DMS79 (cell line): ENCODE data around the gene GPR107.
"Not testable (repeated sequence)": the region's sequence is repeated elsewhere in the genome, so short reads cannot be mapped to it uniquely, and the experiment has no call there.

Experiments used
- DNase-seq: peaks from one replicate; lab custom pipeline; 2025; lab: John Stamatoyannopoulos, UW

The GPR107 gene

DNA sequence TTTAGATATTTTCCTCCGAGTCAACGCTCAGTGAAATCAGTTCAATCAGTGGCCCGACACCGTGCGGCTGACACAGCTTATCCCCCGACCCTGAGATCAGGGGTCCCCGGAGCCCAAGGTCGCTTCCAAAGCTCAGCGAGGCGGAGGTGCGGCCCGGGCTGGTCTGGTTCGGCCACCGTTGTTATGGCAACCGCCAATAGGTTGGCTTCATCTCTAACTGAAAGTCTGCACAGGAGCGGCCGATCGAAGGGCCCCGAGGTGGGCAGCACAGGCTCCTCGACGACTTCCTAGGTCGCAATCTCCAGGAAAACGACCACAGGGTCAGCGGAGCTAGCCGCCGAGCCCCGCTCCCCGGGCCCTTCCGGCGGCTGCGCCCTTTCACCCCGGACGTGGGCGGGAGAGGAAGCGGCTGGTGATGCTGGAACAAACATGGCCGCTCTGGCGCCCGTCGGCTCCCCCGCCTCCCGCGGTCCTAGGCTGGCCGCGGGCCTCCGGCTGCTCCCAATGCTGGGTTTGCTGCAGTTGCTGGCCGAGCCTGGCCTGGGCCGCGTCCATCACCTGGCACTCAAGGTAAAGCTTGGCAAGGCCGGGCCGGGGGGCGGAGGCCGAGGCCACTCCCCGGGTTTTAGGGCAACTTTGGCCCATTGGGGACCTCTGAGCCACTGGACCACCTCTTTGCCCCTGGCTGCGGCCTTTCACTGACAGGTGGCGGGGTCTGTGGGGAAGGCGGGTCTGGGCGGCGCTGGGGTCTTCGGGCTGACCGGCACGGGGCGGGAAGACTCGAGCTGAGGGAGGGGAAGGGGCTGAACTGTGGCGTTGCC, at the start of gene GPR107:
Gene GPR107 (plus strand): TSS at position 403 of the 821 bp plus-strand sequence. CDS start 27 bp downstream, at position 430.
- peak; percentile 57 for DNase-seq

DNA sequence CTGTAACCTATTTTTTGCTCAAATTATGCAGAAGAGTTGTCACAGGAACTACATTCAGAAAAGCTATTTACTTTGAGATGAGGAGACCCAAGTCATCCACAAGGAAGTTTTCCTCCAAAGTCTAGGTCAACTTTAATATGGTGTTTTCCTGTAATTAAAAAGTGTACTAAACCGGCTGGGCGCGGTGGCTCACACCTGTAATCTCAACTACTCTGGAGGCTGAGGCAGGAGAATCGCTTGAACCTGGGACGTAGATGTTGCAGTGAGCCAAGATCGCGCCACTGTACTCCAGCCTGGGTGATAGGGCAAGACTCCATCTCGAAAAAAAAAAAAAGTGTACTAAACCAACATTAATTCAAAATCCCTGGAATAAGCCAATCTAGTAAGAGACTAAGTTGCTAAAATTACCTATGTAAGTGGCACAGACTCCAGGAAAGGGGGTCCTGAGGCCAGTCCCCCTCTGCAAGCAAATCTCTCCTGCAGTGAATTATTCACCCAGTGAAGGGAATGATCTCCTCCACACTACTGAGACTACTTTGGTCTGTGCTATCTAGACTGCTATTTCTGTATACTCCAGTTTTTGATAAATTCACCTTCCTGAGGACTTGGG, 49.7 kb upstream of the GPR107 start:
- DNase-seq, result no peak

DNA sequence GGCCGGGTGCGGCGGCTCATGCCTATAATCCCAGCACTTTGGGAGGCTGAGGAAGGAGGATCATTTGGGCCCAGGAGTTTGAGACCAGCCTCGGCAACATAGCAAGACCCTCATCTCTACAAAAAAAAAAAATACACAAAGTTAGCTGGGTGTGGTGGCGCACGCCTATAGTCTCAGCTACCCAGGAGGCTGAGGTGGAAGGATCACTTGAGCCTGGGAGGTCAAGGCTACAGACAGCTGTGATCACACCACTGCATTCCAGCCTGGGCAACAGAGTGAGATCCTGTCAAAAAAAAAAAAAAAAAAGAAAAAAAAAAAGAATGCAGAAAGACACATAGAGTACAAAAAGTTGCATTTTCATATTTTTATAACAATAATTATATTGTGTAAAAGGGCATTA, 46.8 kb upstream of the GPR107 start:
- not testable (repeated sequence) for DNase-seq

DNA sequence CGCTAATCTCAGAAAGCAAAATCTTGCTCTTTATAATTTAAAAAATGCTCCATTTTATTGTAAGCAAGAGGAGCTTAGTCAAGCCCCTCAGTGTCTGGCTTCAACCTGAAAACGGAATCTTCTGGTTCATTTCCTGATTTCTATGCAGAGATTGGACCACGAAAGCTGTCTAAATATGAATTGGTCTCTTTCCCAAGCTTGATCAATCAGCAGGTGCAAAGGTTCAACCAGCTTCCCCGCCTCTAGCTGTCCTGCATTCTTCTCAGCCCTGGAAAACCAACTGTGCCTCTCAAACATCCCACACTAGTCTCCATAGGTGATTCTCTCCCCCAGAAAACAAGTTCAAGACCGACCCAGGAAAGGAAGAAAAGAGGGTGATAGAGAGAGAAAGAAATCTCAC, 45.2 kb upstream of the GPR107 start:
- no peak for DNase-seq

DNA sequence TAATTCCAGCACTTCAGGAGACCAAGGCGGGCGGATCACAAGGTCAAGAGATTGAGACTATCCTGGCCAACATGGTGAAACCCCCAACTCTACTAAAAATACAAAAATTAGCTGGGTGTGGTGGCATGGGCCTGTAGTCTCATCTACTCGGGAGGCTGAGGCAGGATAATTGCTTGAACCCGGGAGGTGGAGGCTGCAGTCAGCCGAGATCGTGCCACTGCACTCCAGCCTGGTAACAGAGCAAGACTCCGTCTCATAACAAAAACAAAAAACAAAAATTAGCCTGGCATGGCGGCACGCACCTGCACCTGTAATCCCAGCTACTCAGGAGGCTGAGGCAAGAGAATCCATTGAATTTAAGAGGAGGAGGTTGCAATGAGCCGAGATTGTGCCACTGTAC, 44.2 kb upstream of the GPR107 start:
- DNase-seq, result not testable (repeated sequence)

DNA sequence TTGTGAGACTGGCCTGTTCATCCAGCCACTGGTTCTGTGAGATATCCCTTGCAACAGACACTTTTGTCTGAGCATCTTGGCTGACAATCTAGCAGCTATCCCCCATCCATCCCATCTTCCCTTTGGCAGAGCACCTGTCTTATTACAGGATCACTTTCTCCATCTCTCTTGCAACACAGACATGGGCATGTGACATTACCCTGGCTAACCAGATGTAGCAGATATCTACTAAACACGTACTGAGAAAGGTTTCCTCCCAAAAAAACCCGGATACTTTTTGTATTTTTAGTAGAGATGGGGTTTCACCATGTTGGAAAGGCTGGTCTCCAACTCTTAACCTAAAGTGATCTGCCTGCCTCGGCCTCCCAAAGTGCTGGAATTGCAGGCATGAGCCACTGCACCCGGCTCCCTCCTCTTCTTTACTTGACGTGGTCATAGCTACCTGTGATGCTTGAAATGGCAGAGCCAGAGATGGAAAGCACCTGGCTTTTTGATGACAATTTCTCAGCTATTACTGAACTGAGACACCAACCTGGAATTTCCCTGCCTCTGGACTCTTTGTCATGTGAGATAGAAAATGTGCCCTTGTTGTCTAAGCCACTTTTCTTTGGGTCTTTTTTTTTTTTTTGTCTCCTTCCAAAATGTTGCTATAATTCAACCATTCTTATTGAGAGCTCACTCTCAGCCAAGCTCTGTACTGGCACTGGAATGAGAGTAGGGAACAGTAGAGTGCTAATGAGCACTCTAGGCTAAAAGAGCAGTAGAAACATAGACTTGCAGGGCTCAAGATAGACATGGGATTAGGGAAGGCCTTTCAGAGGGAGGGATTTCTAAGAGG, 43.3 kb upstream of the GPR107 start:
- no peak for DNase-seq

DNA sequence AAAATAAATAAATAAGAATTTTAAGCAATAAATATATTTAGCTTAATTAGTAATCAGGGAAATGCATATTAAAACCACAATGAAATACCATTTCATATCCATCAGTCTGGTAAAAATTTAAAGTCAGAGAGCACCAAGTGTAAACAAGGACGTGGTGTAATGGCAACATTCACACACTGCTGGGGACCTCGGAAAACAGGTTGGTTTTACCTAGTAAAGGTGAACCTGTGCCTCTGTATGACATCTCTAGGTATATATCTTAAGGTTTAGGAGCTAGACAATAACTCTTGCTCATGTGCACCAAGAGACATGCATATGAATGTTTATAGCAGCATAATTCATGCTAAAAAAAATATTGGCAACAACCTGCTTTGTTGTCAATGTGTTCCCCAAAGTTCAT, 40.4 kb upstream of the GPR107 start:
- no peak for DNase-seq

DNA sequence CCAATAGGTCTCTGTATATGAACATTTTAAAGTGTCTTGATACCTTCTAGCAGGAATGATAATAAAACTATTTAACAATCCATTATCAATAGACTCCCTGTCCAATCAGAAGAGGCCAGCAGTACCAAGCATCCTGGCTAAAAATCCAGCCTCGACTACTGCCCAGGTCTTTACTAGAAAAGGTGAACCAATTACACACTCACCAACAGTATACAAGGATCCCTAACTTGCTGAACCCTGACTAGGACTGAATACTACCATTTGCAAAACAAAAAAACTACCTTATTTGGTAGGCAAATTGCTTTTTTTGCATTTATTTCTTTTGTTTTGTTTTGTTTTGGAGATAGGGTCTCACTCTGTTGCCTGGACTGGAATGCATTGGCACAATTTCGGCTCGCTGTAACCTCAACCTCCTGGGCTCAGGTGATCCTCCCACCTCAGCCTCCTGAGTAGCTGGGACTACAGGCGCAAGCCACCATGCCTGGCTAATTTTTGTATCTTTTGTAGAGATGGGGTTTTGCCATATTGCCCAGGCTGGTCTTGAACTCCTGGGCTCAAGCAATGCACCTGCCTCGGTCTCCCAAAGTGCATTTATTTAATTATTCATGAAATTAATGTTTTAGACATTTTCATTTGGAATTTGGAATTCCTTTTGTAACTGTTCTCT, 38.2 kb upstream of the GPR107 start:
- no peak for DNase-seq

DNA sequence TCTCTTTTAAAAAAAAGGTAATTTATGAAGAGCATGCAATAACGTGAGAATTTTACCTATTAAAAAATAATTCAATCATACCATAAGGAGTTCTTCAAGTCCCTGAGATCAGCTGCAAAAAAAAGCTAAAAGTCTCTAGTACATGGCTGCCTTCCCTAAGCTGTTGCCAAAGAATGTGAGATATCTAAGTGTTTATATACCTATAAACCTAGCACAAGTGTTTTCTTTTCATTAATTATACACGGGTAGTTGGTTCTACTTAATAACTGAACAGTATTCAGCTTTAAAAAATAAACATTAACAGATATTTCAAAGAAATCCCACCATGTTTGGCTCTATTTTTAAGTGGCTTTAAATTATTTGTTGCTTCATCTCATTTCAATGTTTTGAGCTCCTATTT, 36.6 kb upstream of the GPR107 start:
- DNase-seq, result no peak

DNA sequence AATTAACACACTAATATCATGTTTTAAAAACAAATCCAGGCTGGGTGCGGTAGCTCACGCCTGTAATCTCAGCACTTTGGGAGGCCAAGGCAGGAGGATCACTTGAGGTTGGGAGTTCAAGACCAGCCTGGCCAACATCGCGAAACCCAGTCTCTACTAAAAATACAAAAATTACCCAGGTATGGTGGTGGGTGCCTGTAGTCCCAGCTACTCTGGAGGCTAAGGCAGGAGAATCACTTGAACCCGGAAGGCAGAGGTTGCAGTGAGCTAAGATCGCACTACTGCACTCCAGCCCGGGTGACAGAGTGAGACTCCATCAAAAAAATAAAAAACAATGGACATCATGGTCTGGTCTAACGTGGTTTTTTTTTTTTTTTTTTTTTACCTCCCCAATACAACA, 36.2 kb upstream of the GPR107 start:
- not testable (repeated sequence) for DNase-seq

DNA sequence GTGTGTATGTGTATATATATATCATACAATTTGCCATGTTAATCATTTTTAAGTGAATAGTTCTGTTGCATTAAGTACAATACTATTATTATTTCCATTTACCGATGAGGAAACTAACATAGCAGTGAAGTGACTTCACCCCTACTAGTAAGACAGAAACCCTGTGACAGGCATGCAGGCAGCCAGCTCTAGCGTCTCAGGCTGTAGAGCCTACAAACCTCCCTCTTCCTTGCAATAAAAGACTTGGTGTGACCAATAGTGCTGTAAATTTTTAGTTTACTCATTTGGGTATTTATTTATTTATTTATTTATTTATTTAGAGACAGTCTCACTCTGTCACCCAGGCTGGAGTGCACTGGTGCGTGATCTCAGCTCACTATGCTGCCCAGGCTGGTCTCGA, 35.4 kb upstream of the GPR107 start:
- DNase-seq, result no peak

DNA sequence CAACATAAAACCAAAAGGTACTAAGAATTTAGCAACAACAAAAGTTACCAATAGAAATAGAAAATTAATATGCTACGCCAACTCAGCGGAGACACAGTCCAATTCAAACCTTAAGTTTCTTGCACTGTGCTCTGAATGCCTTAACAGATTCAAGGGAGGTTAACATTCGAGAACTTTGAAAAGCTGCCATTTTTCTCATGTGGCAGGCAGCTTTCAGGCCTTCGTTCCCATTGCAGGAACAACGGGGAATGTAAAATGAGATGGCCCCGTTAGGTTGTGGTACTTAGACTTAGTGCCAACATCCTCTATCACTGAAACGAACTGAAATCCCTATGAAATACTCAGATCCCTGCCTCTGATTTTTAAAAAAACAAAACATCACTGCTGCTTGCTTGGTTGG, 33.1 kb upstream of the GPR107 start:
- DNase-seq, result no peak

DNA sequence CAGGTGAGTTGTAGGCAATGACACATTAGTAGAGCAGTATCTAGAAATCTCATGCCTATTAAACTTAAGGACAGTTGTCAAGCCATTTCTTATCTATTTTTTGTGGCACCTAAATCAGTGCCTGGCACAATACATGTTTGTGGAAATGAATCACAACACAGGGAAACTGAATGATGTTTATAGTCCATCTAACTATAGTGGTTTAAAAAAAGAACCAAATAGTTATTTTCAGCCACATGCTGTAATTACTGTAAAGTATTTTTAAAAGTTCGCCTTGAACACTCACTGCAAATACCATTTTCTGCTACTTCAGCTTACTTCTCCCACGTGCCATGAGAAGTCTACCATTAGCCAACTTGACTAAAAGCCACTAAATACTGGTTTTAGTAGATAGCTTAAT, 32.6 kb upstream of the GPR107 start:
- no peak for DNase-seq

DNA sequence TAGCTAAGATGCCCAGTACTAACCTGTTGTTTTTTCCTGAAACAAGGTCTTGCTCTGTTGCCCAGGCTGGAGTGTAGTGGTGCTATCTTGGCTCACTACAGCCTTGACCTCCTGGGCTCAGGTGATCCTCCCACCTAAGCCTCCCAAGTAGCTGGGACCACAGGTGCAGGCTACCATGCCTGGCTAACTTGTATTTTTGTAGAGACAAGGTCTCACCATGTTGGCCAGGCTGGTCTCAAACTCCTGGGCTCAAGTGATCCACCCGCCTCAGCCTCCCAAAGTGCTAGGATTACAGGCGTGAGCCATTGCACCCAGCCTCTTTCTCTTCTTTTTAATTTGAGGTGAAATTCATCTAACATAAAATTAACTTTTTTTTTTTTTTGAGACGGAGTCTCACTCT, 31.9 kb upstream of the GPR107 start:
- DNase-seq, result not testable (repeated sequence)

DNA sequence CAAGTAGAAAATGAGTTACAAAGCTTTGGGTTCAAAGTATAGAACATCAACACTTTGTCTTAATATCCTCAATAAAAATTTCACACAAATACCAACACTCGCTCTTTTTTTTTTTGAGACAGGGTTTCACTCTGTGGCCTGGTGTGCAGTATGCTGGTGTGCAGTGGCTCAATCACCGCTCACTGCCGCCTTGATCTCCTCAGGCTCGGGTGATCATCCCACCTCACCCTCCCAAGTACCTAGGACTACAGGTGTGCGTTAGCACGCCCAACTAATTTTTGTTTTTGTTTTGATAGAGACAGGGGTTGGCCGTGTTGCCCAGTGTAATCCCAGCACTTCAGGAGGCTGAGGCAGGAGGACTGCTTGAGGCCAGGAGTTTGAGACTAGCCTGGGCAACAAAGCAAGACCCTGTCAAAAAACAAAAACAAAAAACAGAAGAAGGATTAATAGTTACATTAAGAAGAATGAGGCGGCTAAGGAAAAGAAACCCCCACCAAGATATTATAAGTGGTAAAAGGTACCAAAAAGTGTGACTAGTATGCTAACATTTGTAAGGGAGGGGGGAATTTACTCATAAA, 31.1 kb upstream of the GPR107 start:
- no peak for DNase-seq

DNA sequence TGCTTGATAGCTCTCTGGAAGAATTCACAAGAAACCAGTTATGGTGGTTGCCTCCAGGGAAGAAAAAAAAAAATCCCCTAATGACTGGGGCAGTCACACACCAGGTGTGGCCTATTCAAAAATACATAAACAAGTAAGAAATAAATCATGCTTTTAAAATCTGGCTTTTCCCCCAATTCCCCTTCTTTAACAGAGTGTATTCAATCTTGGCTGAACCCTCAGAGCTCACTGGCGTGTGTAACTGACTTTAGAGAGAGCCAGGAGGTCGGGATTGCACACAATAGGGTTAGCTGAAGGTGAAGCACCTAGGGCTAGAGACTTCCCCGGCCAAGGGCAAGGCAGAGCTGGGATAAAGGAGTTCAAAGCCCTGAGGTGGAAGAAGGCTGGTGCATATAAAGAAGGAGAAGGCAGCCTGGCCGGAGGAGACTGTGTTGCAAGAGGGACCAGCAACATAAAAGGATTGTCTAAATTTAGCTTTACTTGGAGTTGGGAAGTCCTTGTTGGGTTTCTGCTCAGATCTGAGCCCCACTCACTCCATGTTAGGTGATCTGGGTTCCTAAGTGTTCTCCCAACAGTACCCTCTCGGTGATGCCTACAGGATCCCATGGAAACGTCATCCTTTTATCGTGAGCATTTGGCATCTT, 30.4 kb upstream of the GPR107 start:
- DNase-seq, result no peak

DNA sequence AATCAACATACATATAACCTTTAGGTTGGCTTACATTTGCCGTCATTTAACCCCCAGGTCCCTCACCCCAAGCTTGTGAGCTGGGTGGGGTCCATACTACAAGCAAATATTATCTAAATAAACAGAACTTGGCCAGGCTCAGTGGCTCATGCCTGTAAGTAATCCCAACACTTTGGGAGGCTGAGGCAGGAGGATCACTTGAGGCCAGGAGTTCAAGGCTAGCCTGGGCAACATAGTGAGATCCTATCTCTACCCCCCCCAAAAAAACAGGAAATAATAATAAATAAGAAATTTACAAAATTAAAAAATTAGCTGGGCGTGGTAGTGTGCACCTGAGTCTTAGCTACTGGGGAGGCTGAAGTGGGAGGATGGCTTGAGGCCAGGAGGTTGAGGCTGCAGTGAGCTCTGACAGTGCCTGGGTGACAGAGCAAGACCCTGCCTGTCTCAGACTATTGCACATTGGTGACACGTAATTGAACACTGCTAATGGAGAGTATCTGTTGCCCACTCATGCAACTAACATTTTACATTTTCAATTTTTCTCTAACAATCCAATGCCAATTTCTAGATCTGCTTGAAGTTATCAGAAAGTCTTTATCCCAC, 29.6 kb upstream of the GPR107 start:
- no peak for DNase-seq

DNA sequence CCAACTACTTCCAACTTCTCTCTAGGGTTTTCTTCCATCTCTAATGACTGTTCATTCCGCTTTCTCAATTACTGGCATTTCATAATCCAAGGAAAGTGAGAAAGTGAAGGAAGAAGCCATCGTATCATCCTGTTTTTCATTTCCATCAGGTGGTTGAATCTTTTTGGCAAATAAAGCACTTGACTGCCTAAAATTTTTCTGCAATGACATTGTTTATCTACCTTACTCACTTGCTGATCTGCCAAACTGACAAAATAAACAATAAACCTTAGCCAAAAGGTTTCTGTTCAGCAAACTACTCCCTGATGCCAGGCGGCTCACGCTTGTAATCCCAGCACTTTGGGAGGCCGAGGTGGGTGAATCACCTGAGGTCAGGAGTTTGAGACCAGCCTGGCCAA, 29.1 kb upstream of the GPR107 start:
- DNase-seq, result no peak

DNA sequence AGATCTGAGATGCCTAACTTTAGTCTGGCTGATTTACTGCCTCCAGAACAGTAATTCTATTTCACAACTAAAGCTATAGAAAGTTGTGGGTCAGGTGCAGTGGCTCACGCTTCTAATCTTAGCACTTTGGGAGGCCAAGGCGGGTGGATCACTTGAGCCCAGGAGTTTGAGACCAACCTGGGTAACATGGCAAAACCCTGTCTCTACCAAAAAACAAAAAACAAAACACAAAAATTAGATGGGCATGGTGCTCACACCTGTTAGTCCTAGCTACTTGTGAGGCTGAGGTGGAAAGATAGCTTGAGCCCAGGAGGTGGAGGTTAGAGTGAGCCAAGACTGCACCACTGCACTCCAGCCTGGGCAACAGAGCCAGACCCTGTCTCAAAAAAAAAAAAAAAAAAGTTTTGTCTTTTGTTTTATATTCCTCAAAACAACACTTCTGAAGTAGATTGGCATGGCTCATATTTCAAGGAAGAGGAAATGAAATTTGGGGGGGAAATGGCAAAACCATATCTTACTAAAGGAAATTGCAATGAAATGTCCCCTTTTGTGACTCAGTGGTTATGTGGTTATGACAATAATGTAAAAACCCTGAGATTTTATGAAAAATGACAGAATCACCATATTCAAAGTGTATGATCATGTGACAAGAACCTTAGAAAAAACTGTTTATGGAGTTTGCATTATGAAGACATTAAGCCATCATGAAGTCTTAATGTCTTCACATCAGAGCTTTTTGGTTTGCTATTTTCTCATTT, 26.9 kb upstream of the GPR107 start:
- no peak for DNase-seq
